GM19397 (cell line): ENCODE measurements around the gene RNASE11.
"Not testable (repeated sequence)": the region's sequence is repeated elsewhere in the genome, so short reads cannot be mapped to it uniquely, and the experiment has no call there.

Experiments
- ATAC-seq: cut with Tn5 transposase; IDR thresholded peaks from one replicate; pipeline ENCODE4 v1.9.1; 2021; ENCODE audit warnings: mild to moderate bottlenecking, moderate library complexity; ENCODE audit not compliant: unreplicated experiment

RNASE11 gene

DNA sequence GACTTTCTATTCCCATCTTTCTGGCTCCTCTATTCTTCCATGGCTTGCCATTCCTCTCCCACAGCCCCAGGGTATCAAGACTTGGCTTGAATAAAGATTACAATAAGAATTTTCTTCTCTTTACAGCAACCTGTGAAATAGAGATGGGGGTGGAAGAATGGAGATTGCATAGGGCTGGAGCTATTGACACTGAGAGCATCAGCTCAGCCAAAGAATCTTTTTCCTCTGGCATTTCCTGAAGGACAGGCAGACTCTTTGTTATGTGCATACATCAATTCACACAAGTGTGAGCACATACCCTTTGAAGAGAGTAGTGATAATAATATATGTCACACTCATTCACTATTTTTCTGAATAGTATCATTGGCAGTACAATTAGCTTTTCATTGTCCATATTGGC lies 4.7 kb downstream of the RNASE11 start:
- no peak for ATAC-seq

DNA sequence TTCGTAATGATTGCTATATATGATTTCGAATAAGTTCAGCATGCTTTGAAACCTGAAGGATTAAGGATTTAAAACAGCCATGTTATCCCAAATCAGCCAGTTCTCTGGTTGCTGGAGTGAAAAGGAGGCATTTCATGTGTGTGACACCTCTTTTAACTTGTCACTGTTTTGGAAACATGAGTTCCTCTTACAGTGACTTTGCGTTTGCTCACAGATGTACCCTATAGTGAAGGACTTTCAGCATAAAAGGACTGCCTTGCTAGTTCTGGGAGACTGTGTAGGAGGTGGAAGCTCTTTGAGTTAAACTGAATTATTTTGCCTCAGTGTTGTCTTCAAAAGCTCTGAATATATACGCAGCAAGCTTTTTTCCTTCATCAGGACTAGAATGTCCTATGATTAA lies 7.6 kb downstream of the RNASE11 start:
- no peak for ATAC-seq

DNA sequence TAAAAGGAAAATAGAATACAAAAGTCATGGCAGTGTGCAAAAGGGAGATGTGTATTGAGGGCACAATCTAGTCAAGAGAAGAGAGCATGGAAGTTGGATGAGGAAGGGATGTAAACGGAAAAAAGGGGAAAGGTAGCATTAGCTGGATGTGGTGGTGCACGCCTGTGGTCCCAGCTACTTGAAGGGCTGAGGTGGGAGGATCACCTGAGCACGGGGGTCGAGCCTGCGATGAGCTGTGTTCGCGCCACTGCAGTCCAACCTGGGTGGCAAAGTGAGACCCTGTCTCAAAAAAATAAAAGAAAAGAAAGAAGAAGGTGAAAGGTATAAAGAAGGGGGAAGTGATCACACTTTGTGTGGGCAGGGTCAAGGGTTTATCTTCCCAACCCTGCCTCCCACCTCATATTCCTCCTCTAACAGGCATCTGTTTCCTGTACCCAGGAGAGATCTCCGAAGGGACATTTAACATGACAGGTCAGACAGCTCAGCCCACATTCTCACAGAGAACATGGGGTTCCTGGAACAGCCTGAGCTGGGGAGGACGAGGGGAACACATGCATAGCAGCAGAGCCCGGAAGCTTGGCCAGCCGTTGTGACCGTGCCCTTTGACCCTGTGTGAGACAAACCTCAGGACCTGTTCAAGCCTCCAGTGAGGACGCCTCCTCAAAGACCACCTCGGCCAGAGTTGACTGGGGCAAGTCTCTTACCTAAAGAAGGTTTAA lies 8.9 kb downstream of the RNASE11 start:
- no peak for ATAC-seq

DNA sequence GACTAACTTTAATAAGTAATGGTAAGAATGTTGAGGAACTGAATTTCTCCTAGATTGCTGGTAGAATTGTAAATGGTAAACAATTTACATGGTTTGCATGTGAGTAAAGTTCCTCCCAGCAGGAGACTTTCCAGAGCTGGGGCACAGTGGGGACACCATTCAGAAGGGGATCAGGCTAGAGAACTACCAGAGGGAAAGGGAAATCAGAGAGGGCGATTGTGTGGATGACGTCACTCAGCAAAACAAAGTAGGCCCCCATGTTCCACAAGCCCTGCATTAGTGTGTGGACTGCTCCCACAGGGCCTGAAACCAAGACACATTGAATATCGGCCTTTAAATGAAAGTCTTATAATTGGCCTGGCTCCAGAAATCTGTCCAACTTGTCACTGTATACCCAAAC lies 9.5 kb downstream of the RNASE11 start:
- ATAC-seq: no peak

DNA sequence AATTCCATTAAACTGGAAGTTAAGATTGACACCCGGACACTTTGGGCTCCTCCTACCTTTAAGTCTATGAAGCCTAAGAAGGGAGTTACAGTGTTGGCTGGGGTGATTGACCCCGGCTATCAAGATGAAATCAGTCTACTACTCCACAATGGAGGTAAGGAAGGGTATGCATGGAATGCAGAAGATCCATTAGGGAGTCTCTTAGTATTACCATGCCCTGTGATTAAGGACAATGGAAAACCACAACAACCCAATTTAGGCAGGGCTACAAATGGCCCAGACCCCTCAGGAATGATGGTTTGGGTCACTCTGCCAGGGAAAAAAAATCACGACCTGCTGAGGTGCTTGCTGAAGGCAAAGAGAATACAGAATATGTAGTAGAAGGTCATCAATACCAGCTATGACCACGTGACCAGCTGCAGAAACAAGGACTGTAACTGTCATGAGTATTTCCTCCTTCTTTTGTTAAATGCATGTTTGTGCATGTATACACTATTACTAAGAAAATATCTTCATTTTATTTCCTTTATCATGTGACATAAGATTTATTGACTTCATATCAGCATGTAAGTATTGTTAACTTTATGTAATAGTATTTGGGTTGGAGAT lies 15.3 kb downstream of the RNASE11 start:
- ATAC-seq: not testable (repeated sequence)

DNA sequence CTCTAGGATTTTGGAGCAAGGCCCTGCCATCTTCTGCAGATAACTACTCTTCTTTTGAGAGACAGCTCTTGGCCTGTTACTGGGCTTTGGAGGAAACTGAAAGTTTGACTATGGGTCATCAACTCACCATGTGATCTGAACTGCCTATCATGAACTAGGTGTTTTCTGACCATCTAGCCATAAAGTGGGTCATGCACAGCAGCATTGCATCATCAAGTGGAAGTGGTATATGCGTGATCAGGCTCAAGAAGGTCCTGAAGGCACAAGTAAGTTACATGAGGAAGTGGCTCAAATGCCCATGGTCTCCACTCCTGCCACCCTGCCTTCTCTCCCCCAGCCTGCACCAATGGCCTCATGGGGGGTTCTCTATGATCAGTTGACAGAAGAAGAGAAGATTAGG lies 17.1 kb downstream of the RNASE11 start:
- ATAC-seq: not testable (repeated sequence)

DNA sequence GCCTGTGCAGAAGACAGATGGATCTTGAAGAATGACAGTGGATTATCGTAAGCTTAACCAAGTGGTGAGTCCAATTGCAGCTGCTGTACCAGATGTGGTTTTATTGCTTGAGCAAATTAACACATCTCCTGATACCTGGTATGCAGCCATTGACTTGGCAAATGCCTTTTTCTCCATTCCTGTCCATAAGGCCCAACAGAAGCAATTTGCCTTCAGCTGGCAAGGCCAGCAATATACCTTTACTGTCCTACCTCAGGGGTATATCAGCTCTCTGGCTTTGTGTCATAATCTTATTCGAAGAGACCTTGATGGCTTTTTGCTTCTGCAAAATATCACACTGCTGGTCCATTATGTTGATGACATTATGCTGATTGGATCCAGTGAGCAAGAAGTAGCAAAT lies 17.9 kb downstream of the RNASE11 start:
- not testable (repeated sequence) for ATAC-seq

DNA sequence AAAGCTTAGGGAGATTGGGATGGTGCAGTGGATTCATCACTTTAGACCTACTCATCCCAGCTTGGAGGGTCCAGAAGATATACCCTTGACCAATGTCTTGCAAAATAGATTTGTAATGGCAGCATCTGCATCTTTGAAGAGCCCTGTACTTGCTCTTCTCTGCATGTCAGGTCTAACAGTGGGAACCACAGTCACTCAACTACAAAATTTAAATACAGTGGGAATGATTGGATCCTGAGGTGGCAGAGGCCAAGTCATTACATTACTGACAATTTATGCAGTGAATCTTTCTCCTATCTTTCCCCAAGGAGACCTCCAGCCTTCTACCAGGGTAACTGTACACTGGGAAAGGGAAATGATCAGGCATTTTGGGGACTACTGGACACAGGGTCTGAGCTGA lies 18.7 kb downstream of the RNASE11 start:
- ATAC-seq: no peak

DNA sequence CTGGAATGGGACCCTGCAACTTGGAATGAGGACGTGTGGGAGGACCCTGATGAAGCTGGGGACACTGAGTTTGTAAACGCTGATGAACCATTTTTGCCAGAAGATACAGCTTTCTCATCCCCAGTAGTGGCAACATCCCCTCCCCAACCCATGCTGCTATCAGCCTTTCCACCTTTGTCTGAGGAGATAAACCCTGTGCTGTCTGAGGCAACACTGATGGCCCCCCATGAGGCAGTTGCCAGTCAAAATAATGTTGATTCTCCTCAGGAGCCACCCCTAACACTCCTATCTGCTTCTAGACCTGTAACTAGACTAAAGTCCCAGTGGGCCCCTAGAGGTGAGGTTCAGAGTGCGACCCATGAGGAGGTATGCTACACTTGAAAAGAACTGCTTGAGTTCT lies 19.4 kb downstream of the RNASE11 start:
- ATAC-seq: no peak

DNA sequence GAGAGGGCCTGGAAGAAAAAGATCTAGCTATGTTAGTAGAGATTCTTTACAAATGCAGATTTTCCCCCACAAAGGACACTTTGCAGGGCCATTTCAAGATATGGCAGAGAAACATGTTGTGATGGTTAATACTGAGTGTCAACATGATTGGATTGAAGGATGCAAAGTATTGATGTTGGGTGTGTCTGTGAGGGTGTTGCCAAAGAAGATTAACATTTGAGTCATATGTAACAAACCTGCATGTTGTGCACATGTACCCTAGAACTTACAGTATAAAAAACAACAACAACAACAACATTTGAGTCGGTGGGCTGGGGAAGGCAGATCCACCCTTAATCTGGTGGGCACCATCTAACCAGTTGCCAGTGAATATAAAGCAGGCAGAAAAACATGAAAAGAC lies 20.6 kb downstream of the RNASE11 start:
- ATAC-seq: not testable (repeated sequence)

DNA sequence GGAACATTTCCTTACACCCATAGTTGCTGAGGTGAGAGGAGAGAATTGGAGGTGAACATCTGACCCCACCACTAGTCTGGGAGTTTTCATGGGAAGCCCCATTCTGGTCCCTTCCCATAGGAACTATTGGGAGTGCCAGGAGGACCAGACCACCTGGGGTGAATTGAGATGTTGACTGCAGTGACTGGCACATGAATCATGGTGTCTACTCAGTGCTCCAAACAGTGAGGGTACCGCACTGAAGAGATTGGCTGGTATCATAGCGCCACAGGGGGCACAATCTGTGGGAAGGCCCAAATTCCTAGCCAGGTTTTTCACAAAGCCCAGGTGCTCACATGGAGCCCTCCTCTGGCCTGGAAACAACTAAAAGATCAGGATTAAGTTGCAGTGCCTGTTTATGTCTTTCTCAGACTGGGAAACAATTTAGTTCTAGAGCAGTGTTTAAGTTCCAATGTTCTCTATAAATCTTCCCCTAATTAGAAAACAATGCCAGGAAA lies 23.3 kb downstream of the RNASE11 start:
- no peak for ATAC-seq

DNA sequence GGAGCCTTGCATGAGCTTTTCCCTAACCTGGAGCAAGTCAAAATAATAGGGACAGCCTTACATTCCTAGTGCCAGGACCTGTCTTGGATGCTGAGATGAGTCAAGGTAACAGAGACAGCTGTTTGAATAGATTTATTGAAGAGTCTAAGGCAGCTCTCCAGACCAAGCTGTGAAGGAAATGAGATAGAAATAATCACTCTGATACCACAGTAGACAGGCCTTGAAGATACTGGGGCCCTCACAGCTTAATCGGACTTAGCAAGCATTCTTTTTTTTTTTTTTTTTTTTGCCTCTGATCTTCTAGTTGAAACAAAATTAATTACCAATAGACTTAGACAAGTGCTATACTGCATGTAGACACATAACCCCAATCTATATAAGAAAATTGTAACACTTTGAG lies 23.8 kb downstream of the RNASE11 start:
- ATAC-seq: no peak

DNA sequence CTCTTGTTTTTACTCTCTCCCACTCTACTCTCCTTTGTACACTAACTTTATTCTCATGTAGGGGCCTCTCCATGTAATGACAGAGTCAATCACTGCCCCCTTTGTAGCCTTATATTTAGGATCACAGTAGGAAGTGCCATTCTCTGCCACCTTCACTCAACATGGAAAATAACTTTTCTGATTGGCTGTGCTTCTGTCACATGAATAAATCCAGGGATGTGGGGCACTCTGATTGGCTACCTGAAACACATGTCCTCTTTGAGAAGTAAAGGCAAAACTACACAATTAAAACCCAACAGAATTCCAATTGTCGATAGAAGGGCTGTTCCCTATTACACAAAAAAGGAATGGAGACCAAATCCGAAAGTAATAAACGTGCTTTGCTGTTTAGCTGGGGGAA lies 26.8 kb downstream of the RNASE11 start, which contains the start of gene RNASE9:
RNASE9 (minus strand) TSS at position 87 of the 400 bp plus-strand sequence.
- ATAC-seq: no peak

DNA sequence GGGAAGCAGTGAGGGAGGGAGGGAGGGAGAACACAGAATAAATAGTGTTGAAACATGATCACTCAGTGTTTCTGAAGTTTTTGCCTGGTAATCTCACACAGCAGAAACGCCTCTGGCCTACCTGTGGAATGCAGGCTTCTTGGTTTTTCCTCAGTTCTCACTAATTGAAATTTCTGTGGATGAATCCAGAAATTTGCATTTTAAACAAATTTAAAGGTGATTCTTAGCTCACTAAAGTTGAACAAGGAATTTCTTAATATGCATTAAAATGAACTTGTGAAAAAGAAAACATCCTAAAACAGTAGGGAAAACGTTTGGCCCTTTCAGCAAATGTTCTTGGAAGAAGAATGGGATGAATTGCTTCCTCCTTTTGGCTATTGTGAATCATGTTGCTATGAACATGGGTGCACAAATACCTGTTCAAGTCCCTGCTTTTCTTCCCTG lies 28.3 kb downstream of the RNASE11 start:
- ATAC-seq: no peak

DNA sequence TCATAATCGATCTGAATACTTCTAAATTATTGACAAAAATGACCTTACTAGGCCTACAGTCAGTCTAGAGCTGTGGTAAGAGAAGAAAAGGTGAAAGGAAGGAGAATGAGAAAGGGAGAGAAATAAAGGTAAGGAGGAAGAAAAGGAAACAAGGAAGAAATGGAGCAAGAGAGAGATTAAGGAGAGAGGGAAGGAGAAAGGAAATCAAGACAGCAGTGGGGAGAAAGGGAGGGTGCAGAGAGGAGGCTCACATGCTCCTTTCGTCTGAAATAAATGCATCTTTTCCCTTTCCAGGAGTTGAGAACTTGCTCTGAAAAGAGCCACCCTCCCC lies 30.6 kb downstream of the RNASE11 start:
- ATAC-seq: no peak

DNA sequence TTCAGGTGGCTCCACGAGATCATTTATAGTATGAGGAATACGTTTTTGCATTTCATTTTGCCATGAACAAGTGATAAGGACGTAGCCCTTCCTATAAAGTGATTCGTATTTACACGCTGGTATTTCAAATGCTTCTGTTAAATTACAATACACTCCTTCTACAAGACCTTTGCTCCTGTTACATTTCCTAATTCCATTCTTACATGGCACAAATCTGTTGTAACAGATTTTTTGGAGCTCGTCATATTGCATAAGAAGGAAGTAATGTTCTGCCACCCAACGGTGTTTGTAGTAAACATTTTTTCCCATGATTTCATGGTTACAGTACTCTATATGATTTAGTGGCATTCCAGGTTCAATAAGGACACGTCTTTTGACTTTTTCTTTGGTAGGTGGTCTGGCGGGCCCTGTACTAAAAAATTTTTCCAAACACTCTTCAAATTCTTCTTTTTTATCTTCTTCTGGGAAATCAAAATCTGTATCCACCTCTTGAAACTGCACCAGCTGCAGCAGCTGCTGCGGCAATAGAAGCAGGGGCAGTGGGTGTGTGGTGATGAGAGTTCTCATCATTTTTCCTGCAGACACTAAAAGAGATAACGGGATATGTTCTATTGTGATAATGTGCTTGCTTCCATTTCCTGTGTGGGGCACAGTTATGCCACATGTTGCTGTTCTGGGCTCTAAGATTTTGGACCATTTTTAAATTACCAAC lies 31.1 kb downstream of the RNASE11 start:
- ATAC-seq: no peak

DNA sequence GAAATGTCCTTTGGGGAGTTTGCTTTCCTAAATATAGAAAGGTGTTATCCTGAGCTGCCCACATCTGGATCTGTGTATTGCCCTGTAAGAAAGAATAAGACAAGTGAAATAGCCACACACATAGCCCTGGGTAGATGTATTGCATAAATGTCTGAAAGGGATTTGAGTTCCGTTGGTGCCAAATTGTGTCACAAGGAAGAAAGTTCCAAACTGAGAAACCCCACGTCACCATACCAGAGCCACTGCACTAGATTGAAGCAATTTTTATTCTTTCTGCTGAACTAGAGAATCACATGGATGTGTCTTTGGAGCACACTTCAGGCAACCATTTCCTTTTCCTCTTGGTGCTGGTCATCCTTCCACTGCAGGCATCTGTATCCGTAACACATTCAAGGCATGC lies 32.0 kb downstream of the RNASE11 start:
- no peak for ATAC-seq

DNA sequence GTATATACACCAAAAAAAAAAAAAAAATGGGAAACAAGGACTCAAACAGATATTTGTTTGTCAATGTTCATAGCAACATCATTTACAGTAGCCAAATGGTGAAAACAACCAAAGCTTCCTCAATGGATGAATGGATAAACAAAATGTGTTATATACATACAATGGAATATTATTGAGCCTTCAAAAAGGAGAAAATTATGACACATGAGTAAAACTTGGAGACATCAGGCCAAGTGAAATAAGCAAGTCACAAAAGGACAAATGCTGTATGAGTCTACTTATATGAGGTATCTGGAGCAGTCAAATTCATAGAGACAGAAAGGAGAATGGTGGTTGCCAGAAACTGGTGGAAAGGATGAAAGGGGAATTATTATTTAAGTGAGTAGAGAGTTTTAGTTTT lies 34.8 kb downstream of the RNASE11 start:
- ATAC-seq: no peak

DNA sequence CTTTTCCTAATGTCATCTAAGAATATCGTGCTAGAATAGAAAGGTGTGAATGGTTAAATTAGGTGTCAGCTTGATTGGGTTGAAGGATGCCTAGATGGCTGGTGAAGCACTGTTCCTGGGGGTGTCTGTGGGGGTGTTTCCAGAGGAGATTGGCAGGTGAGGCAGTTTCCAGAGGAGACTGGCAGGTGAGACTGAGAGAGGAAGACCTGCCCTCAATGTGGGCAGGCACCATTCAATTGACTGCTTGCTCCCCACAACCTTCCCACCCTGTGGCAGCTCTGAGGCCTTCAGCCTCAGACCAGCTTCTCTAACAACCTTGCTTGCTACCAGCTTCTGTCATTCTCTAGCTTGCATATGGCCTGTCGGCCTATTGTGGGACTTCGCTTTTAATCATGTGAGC lies 36.2 kb downstream of the RNASE11 start:
- no peak for ATAC-seq

DNA sequence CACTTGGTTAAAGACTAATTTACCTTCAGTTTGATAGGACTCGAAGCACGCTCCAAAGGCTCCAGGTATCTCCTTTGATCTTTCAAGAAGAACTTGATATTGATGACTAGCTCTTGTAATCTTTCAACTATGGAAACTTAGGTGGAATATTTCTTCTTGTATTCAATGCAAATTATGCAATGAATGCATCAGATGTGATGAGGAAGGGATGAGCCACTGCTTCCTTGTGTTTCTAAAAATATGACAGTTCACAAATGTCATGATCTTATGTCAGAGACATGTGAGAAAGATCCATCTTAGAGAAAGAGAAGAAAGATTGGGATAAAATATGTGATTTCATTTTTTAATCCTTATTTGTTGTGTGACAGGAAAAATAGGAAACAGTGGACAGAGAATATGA lies 36.9 kb downstream of the RNASE11 start:
- no peak for ATAC-seq

DNA sequence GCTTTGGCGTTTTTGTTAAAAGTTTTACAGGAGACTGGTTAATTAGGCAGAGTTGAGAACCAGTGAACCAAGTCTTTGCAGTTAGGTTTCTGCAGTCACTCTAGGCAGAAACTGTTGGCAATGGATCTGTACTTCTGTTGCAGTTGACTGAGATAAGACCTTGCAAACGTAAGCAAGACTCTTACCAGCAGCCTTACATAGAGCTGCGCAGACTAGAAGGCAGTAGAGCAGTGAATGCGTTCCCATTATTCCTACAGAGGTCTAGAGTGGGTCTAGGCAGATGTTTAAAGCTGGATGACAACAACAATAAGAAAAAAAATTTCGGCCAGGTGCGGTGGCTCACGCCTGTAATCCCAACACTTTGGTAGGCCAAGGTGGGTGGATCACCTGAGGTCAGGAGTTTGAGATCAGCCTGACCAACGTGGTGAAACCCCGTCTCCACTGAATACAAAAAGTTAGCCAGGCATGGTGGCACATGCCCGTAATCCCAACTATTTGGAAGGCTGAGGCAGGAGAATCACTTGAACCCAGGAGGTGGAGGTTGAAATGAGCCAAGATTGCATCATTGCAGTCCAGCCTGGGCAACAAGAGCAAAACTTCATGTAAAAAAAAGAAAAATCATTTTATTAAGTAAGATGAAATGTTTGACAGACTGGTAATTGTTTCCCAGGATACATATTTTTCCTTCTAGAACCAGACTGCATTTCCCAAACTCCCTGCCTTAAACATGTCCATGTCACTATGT lies 39.2 kb downstream of the RNASE11 start:
- no peak for ATAC-seq
